H1 (cell line): Measurements from ENCODE around the gene KATNAL1. TPM values are rescaled to one million over a fixed set of nuclear protein-coding genes. Genes with fewer than 3 reads are reported as not detected.

Experiments
- CTCF ChIA-PET: fragments of 300-600 bp; sonication (Branson Sonifier 250); formaldehyde crosslinking; loops from one replicate; lab custom pipeline; 2021; ENCODE audit not compliant: partially characterized antibody; lab: Charles Lee
- POLR2A ChIA-PET: fragments of 300-600 bp; sonication (Branson Sonifier 250); formaldehyde crosslinking; loops from one replicate; lab custom pipeline; 2021; ENCODE audit warnings: inconsistent platforms; ENCODE audit not compliant: partially characterized antibody; lab: Charles Lee
- DNase-seq, 2 experiments: peaks; one replicate each; pipeline versions ENCODE4 v3.0.0 to v3.0.0-alpha.2; 2010 to 2022; ENCODE audit warnings: low spot score in 2 of 2, low read depth in 1 of 2, mixed read lengths in 1 of 2
- FAIRE-seq: peaks from 2 replicates; lab custom pipeline; 2011; peaks lifted over from hg19 to GRCh38; lab: Jason Lieb, UNC
- H2AFZ ChIP-seq: 2 replicates; pipeline ENCODE4 v1.8.1; 2012; ENCODE audit warnings: low read length, inconsistent platforms
- H2AK5ac ChIP-seq: 2 replicates; pipeline ENCODE4 v1.6.1; 2013; ENCODE audit warnings: low read depth, low read length
- H2BK120ac ChIP-seq: replicated peaks from 2 replicates; pipeline ENCODE3; 2013; ENCODE audit warnings: low read depth, low read length, inconsistent platforms
- H2BK12ac ChIP-seq: 2 replicates; pipeline ENCODE4 v1.6.1; 2013; ENCODE audit warnings: low read depth, low read length
- H2BK15ac ChIP-seq: 2 replicates; pipeline ENCODE4 v1.6.1; 2013; ENCODE audit warnings: low read length
- H2BK20ac ChIP-seq: 2 replicates; pipeline ENCODE4 v1.6.1; 2013; ENCODE audit warnings: low read length
- H2BK5ac ChIP-seq: 2 replicates; pipeline ENCODE4 v1.6.1; 2013; ENCODE audit warnings: low read depth, low read length
- H3K14ac ChIP-seq: 2 replicates; pipeline ENCODE4 v1.6.1; 2013; ENCODE audit warnings: inconsistent platforms; ENCODE audit not compliant: insufficient read length
- H3K18ac ChIP-seq: 2 replicates; pipeline ENCODE4 v1.6.1; 2013; ENCODE audit warnings: low read length; ENCODE audit errors: extremely low read depth
- H3K23ac ChIP-seq: 2 replicates; pipeline ENCODE4 v1.6.1; 2013; ENCODE audit warnings: inconsistent platforms; ENCODE audit not compliant: insufficient read length
- H3K23me2 ChIP-seq: 2 replicates; pipeline ENCODE4 v1.6.1; 2013; ENCODE audit warnings: low read depth, low read length
- H3K27ac ChIP-seq: 2 replicates; pipeline ENCODE4 v1.6.1; 2011; ENCODE audit warnings: low read depth, low read length, inconsistent platforms
- H3K27me3 ChIP-seq, 4 experiments: replicated peaks in 1 of 4; 1 replicate in 1 of 4; 2 replicates in 3 of 4; pipeline versions ENCODE4 v1.6.1 to v1.8.1; 2011 to 2013; ENCODE audit warnings: low read length in 3 of 4, mild to moderate bottlenecking in 3 of 4, inconsistent platforms in 2 of 4, mixed read lengths in 2 of 4, moderate library complexity in 1 of 4; ENCODE audit not compliant: control insufficient read depth in 3 of 4, insufficient read depth in 3 of 4; ENCODE audit errors: extremely low read depth in 1 of 4
- H3K36me3 ChIP-seq, 4 experiments: 2 replicates each; pipeline versions ENCODE4 v1.6.1 to v1.8.1; 2011 to 2013; ENCODE audit warnings: mild to moderate bottlenecking in 4 of 4, low read length in 3 of 4, moderate library complexity in 2 of 4, control low read depth in 1 of 4, inconsistent platforms in 1 of 4; ENCODE audit not compliant: insufficient read depth in 4 of 4, control insufficient read depth in 2 of 4
- H3K4ac ChIP-seq: replicated peaks from 2 replicates; pipeline ENCODE3; 2013; ENCODE audit warnings: low read length, low read depth, mixed read lengths, inconsistent platforms; ENCODE audit not compliant: insufficient read length
- H3K4me1 ChIP-seq, 4 experiments: replicated peaks in 1 of 4; 1 replicate in 1 of 4; 2 replicates in 3 of 4; pipeline versions ENCODE4 v1.6.1 to v1.8.1; 2011 to 2013; ENCODE audit warnings: low read length in 3 of 4, inconsistent platforms in 2 of 4, mixed read lengths in 1 of 4; ENCODE audit not compliant: insufficient read depth in 4 of 4, control insufficient read depth in 3 of 4
- H3K4me2 ChIP-seq, 2 experiments: 2 replicates each; pipeline versions ENCODE4 v1.6.1 to v1.8.1; 2011 to 2013; ENCODE audit warnings: low read depth in 2 of 2, low read length in 2 of 2, control low read depth in 1 of 2, inconsistent platforms in 1 of 2, mild to moderate bottlenecking in 1 of 2; ENCODE audit not compliant: insufficient read depth in 1 of 2
- H3K4me3 ChIP-seq, 4 experiments: fragments of 200-600, 300-600 bp in 1 of 4; sonication (generic), shearing (Covaris generic), sonication (Bioruptor Twin) in 1 of 4; 2 replicates each; pipeline versions ENCODE4 v1.5.1 to v1.8.1; 2011 to 2016; ENCODE audit warnings: low read length in 4 of 4, low read depth in 3 of 4, control low read depth in 2 of 4, inconsistent platforms in 2 of 4, mild to moderate bottlenecking in 2 of 4, mixed read lengths in 1 of 4, moderate library complexity in 1 of 4; ENCODE audit not compliant: insufficient read depth in 2 of 4; ENCODE audit errors: extremely low read depth in 1 of 4
- H3K56ac ChIP-seq: replicated peaks from 2 replicates; pipeline ENCODE3; 2013; ENCODE audit warnings: low read depth, mild to moderate bottlenecking, mixed read lengths, low read length, inconsistent platforms; ENCODE audit not compliant: insufficient read length
- H3K79me1 ChIP-seq: 2 replicates; pipeline ENCODE4 v1.6.1; 2013; ENCODE audit warnings: low read depth, low read length, control low read depth
- H3K79me2 ChIP-seq, 2 experiments: 2 replicates each; pipeline versions ENCODE4 v1.6.1 to v1.8.1; 2012 to 2013; ENCODE audit warnings: low read length in 2 of 2, mild to moderate bottlenecking in 2 of 2, inconsistent platforms in 1 of 2; ENCODE audit not compliant: insufficient read depth in 2 of 2, control insufficient read depth in 1 of 2
- H3K9ac ChIP-seq, 4 experiments: replicated peaks in 1 of 4; 1 replicate in 1 of 4; 2 replicates in 3 of 4; pipeline versions ENCODE4 v1.6.1 to v1.8.1; 2011 to 2013; ENCODE audit warnings: low read depth in 3 of 4, low read length in 3 of 4, control low read depth in 2 of 4, mild to moderate bottlenecking in 2 of 4, moderate library complexity in 2 of 4, inconsistent platforms in 1 of 4; ENCODE audit errors: extremely low read depth in 1 of 4
- H3K9me3 ChIP-seq, 2 experiments: 2 replicates each; pipeline versions ENCODE4 v1.6.1 to v1.8.1; 2012 to 2013; ENCODE audit warnings: mild to moderate bottlenecking in 2 of 2, moderate library complexity in 2 of 2, control low read depth in 1 of 2, inconsistent platforms in 1 of 2, low read depth in 1 of 2, low read length in 1 of 2, mixed read lengths in 1 of 2; ENCODE audit not compliant: insufficient read depth in 2 of 2
- H4K20me1 ChIP-seq, 2 experiments: replicated peaks in 1 of 2; 2 replicates each; pipeline versions ENCODE3 to v1.8.1; 2011 to 2013; ENCODE audit warnings: inconsistent platforms in 2 of 2, low read length in 2 of 2, mild to moderate bottlenecking in 1 of 2; ENCODE audit not compliant: insufficient read depth in 2 of 2, control insufficient read depth in 1 of 2
- H4K5ac ChIP-seq: 2 replicates; pipeline ENCODE4 v1.6.1; 2013; ENCODE audit warnings: low read length, low read depth, mixed read lengths, inconsistent platforms; ENCODE audit not compliant: insufficient read length
- H4K8ac ChIP-seq: 2 replicates; pipeline ENCODE4 v1.8.0; 2013; ENCODE audit warnings: mild to moderate bottlenecking, moderate library complexity, low read length, inconsistent platforms; ENCODE audit not compliant: insufficient read depth; ENCODE audit errors: extremely low read depth
- H4K91ac ChIP-seq: replicated peaks from 2 replicates; pipeline ENCODE3; 2013; ENCODE audit warnings: low read length, mixed read lengths, inconsistent platforms; ENCODE audit not compliant: insufficient read length
- BACH1 ChIP-seq: IDR thresholded peaks from 2 replicates; pipeline ENCODE4 v1.6.1; 2012; ENCODE audit warnings: low read length, improper control_type of control experiment
- BRCA1 ChIP-seq: IDR thresholded peaks from 2 replicates; pipeline ENCODE4 v1.6.1; 2012; ENCODE audit warnings: low read depth, low read length, improper control_type of control experiment
- CBX5 ChIP-seq: fragments of 300-800, 300-1000 bp; sonication (generic); IDR thresholded peaks from 2 replicates; pipeline ENCODE4 v1.7.1; 2016; ENCODE audit warnings: antibody characterized with exemption, low read length, low read depth
- HDAC6 ChIP-seq: IDR thresholded peaks from one replicate; pipeline ENCODE4 v1.7.1; 2012; ENCODE audit warnings: low read depth, mild to moderate bottlenecking, inconsistent platforms, low read length, moderate library complexity
- KDM5A ChIP-seq: fragments of 200-600 bp; IDR thresholded peaks from 2 replicates; pipeline ENCODE4 v1.7.1; 2012; ENCODE audit warnings: mild to moderate bottlenecking, low read length, inconsistent platforms, mixed read lengths
- PHF8 ChIP-seq: fragments of 200-600 bp; sonication (generic); conservative IDR thresholded peaks from 2 replicates; pipeline ENCODE4 v1.7.1; 2012; ENCODE audit warnings: low read depth, mild to moderate bottlenecking, inconsistent platforms, low read length, moderate library complexity
- RBBP5 ChIP-seq: IDR thresholded peaks from 2 replicates; pipeline ENCODE4 v1.7.1; 2012; ENCODE audit warnings: low read depth, mild to moderate bottlenecking, inconsistent platforms, low read length, moderate library complexity, borderline replicate concordance
- SIRT6 ChIP-seq: IDR thresholded peaks from one replicate; pipeline ENCODE4 v1.7.1; 2012; ENCODE audit warnings: low read length, inconsistent platforms
- TAF7 ChIP-seq: optimal IDR thresholded peaks from 2 replicates; pipeline ENCODE3; 2011; ENCODE audit warnings: low read depth, mild to moderate bottlenecking, inconsistent platforms, low read length, moderate library complexity, borderline replicate concordance
- TCF12 ChIP-seq: IDR thresholded peaks from 2 replicates; pipeline ENCODE4 v1.6.1; 2011; ENCODE audit warnings: low read depth, mild to moderate bottlenecking, low read length
- TEAD4 ChIP-seq: IDR thresholded peaks from 2 replicates; pipeline ENCODE4 v1.6.1; 2012; ENCODE audit warnings: low read depth, low read length, inconsistent platforms, mixed read lengths
- WGBS, 2 experiments: shearing (Covaris generic) in 1 of 2; methylation state at CpG; one replicate each; pipeline versions ENCODE4 v1.1.6 to v1.1.7; 2013 to 2015; ENCODE audit warnings: low lambda C conversion rate in 2 of 2, mixed read lengths in 2 of 2, inconsistent platforms in 1 of 2, low coverage in 1 of 2, missing lambda C conversion rate in 1 of 2; ENCODE audit not compliant: insufficient replicate concordance in 2 of 2, insufficient coverage in 1 of 2, insufficient read length in 1 of 2; ENCODE audit errors: extremely low coverage in 1 of 2, missing lambda C conversion rate in 1 of 2; 5-methylcytosine and 5-hydroxymethylcytosine counted together
- polyA plus RNA-seq, 7 experiments: library from polyadenylated mRNA; depleted of rRNA in 3 of 7; stranded (reverse) in 5 of 7; unstranded in 2 of 7; fragments of >200 nt in 5 of 7; fragments of 200-250 nt in 2 of 7; gene quantifications; 1 replicate in 5 of 7; 2 replicates in 1 of 7; 4 replicates in 1 of 7; pipeline versions ENCODE4 v1.2.1 to v1.2.3, GENCODE V29; 2011 to 2013; ENCODE audit warnings: missing spikeins in 2 of 7, mixed read lengths in 2 of 7
- total RNA-seq: library from RNA; stranded (reverse); fragmentation: NEBNext Ultra II Directional; extraction: Animal tissue kit (Norgen Biotek cat#: 25700); gene quantifications from 2 replicates; pipeline ENCODE4 v1.2.1, GENCODE V29; 2021
- TF ChIP-seq, protein P1 (sequence below): IDR thresholded peaks from 2 replicates; pipeline ENCODE4 v1.6.1; 2012; ENCODE audit warnings: inconsistent platforms
- TF ChIP-seq, protein P2 (sequence below): IDR thresholded peaks from 2 replicates; pipeline ENCODE4 v1.6.1; 2012; ENCODE audit warnings: low read length, inconsistent platforms

The KATNAL1 gene
- total and polyA plus RNA-seq, 2 of the 8 experiments (the other 6 are each of a cell fraction or from before 2014, with no cell fraction given) = 4.0 to 13.2 TPM

DNA sequence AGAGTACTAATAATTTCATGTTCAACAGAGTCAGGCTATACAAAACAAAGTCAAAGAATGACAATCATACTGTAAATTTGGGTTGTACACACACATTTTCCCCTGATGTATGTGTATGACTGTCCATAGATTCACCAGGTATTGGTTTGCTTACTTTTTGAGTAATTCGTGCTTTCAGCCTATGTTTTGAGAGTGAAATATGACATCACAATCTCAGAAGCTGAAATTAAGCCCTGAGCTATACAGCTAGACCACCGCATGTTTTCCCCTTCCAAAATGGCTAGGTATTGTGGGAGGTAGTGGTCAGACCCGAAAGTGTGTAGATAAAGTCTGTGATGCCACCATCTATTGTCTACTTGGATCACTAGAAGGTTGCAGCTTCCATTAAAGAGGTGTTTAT lies 102.8 kb downstream of the KATNAL1 start:
- Histone ChIP-seq H3K79me1 (no peaks in the 10 kb centered on the region), H2AK5ac (no peak overlapping the region), H3K79me2 (no peaks in the 10 kb centered on the region), H3K27ac (no peak overlapping the region), H3K9ac (no peak overlapping the region), H2BK20ac (no peak overlapping the region), H3K4me2 (no peak overlapping the region), H2BK15ac (no peak overlapping the region), H3K18ac (no peak overlapping the region), H3K56ac (no peak overlapping the region), H2AFZ (no peak overlapping the region), H4K91ac (no peak overlapping the region), H2BK120ac (no peak overlapping the region), H2BK5ac (no peak overlapping the region), H3K14ac (no peak overlapping the region), H4K5ac (no peak overlapping the region), H3K27me3 (no peaks in the 10 kb centered on the region), H3K4ac (no peak overlapping the region), H3K23me2 (no peaks in the 10 kb centered on the region), H4K8ac (no peak overlapping the region), H2BK12ac (no peak overlapping the region), H4K20me1 (peaks cover 0 to 2% of the 10 kb centered on the region in 2 experiments), H3K36me3 (peaks cover 0 to 4% (median 1%) of the 10 kb centered on the region in 4 experiments; a peak in 2 of 8 replicates), H3K4me1 (no peaks in the 10 kb centered on the region), H3K23ac (no peak overlapping the region), H3K9me3 (no peaks in the 10 kb centered on the region), H3K4me3 (no peak overlapping the region)
- POLR2A ChIA-PET = no interaction called here
- CTCF ChIA-PET = interaction anchor here (0.9 kb wide), 2 partner anchors 8 to 131 kb away, joined by 3 read pairs; no protein-coding TSS in a partner anchor
- WGBS, 2 experiments = 88% methylated on average over 3 of the region's 3 CpGs; no CpG with 5 or more reads in 1 of the 2 experiments
- DNase-seq (no peak), FAIRE-seq (no peak)
- TF ChIP-seq TCF12 (no peak), CBX5 (no peak), BRCA1 (no peak), TAF7 (no peak), PHF8 (no peak), RBBP5 (no peak), HDAC6 (no peak), TEAD4 (no peak), SIRT6 (no peak), KDM5A (no peak), BACH1 (no peak)
- TF ChIP-seq, protein P1, sequence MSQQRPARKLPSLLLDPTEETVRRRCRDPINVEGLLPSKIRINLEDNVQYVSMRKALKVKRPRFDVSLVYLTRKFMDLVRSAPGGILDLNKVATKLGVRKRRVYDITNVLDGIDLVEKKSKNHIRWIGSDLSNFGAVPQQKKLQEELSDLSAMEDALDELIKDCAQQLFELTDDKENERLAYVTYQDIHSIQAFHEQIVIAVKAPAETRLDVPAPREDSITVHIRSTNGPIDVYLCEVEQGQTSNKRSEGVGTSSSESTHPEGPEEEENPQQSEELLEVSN = no peak
- TF ChIP-seq, protein P2, sequence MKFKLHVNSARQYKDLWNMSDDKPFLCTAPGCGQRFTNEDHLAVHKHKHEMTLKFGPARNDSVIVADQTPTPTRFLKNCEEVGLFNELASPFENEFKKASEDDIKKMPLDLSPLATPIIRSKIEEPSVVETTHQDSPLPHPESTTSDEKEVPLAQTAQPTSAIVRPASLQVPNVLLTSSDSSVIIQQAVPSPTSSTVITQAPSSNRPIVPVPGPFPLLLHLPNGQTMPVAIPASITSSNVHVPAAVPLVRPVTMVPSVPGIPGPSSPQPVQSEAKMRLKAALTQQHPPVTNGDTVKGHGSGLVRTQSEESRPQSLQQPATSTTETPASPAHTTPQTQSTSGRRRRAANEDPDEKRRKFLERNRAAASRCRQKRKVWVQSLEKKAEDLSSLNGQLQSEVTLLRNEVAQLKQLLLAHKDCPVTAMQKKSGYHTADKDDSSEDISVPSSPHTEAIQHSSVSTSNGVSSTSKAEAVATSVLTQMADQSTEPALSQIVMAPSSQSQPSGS = no peak
